ENCODE measurements around the gene C20orf96.

DNA sequence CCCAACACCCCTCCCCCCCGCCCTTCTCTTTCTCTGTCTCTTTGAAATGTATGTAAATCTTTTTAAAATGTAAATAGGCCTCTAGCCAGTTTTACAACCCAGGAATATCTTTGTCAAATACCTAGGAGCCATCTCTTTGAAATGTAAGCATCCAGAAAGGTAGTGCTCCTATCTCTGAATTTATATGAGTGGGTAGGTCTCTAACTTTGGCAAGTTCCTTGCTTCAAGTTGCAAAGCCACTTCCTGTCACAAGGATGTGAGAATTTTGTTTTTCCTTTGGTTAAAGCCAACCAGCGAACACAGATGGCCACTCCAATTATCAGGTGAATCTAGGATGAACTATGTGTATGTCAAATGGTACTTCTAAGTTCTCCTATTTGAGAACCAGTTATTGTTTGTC lies 39.2 kb downstream of the C20orf96 start:
- no peak for TF ChIP-seq POLR2AphosphoS5 (IDR thresholded peaks at IDR 0.05; ENCODE audit: low read depth, low read length)
- TF ChIP-seq POLR2A (IDR thresholded peaks at IDR 0.05; ENCODE audit: low read depth, low read length) = no peak
- no peak for TF ChIP-seq TAF1 (IDR thresholded peaks at IDR 0.05; ENCODE audit: low read depth, low read length)
- no peak for TF ChIP-seq PAX5 (IDR thresholded peaks at IDR 0.05; ENCODE audit: insufficient read depth, low read length, severe bottlenecking)
- TF ChIP-seq SPI1 (IDR thresholded peaks at IDR 0.05; ENCODE audit: low read depth, low read length) = no peak
- no peak for TF ChIP-seq POU2F2 (IDR thresholded peaks at IDR 0.05; ENCODE audit: low read depth, low read length)

Data from GM12891 (cell line).